Gastroesophageal sphincter (tissue), 4 donors: Measurements from ENCODE around the gene GABRR2. TPM values are rescaled to one million over a fixed set of nuclear protein-coding genes. Genes with fewer than 3 reads are reported as not detected.

ENCODE experiments used
- ATAC-seq: fragments of 150-250 bp; one replicate; pipeline ENCODE4 v1.9.1; 2016; ENCODE audit warnings: mild to moderate bottlenecking, moderate library complexity
- H3K27ac ChIP-seq, 4 donors: fragments of 200-600 bp; sonication (generic) in 3 of 4; 1 replicate in 3 of 4; 2 replicates in 1 of 4; pipeline ENCODE4 v1.5.1; 2016 to 2019
- H3K27me3 ChIP-seq: fragments of 200-600 bp; sonication (generic); one replicate; pipeline ENCODE4 v1.5.1; 2019
- H3K36me3 ChIP-seq, 2 donors: fragments of 200-600 bp; sonication (generic); one replicate each; pipeline ENCODE4 v1.5.1; 2019; ENCODE audit warnings: control low read depth in 1 of 2
- H3K4me1 ChIP-seq, 3 donors: fragments of 200-600 bp; sonication (generic); 1 replicate in 2 of 3; 2 replicates in 1 of 3; pipeline ENCODE4 v1.5.1; 2016 to 2019; ENCODE audit warnings: control low read depth in 2 of 3
- H3K4me3 ChIP-seq, 2 donors: fragments of 200-600 bp; sonication (generic); one replicate each; pipeline ENCODE4 v1.5.1; 2019; ENCODE audit warnings: mild to moderate bottlenecking in 1 of 2, moderate library complexity in 1 of 2
- H3K9me3 ChIP-seq, 3 donors: fragments of 200-600 bp; sonication (generic); one replicate each; pipeline ENCODE4 v1.5.1; 2017 to 2019; ENCODE audit warnings: control low read depth in 2 of 3
- EP300 ChIP-seq: sonication (generic); formaldehyde crosslinking; IDR thresholded peaks from one replicate; pipeline ENCODE4 v1.6.1; 2017; ENCODE audit warnings: antibody characterized with exemption, mild to moderate bottlenecking
- POLR2A ChIP-seq, 2 donors: fragments of 450-650 bp; IDR thresholded peaks; one replicate each; pipeline ENCODE4 v1.6.1; 2017; ENCODE audit warnings: antibody characterized with exemption in 2 of 2, mild to moderate bottlenecking in 2 of 2, moderate library complexity in 1 of 2
- POLR2AphosphoS5 ChIP-seq: sonication (generic); formaldehyde crosslinking; IDR thresholded peaks from one replicate; pipeline ENCODE4 v1.6.1; 2017; ENCODE audit warnings: antibody characterized with exemption
- WGBS, 2 donors: methylation state at CpG; one replicate each; pipeline ENCODE4 v1.1.5; 2018; ENCODE audit warnings: low coverage in 1 of 2; 5-methylcytosine and 5-hydroxymethylcytosine counted together
- total RNA-seq, 4 donors: library from RNA; depleted of rRNA; stranded (reverse); fragments of >200 nt; gene quantifications; one replicate each; pipeline ENCODE4 v1.1.0, GENCODE V29; 2016
- TF ChIP-seq, protein P1 (sequence below), 4 experiments: fragments of 200-600 bp in 2 of 4; fragments of 450-650 bp in 2 of 4; sonication (generic) in 1 of 4; IDR thresholded peaks; one replicate each; pipeline ENCODE4 v1.5.1; 2017 to 2019; ENCODE audit warnings: antibody characterized with exemption in 4 of 4, mild to moderate bottlenecking in 2 of 4, moderate library complexity in 2 of 4

Gene GABRR2
- total RNA-seq, 4 donors from 2014 or later = 0.30 to 1.3 TPM; not detected in 2

DNA sequence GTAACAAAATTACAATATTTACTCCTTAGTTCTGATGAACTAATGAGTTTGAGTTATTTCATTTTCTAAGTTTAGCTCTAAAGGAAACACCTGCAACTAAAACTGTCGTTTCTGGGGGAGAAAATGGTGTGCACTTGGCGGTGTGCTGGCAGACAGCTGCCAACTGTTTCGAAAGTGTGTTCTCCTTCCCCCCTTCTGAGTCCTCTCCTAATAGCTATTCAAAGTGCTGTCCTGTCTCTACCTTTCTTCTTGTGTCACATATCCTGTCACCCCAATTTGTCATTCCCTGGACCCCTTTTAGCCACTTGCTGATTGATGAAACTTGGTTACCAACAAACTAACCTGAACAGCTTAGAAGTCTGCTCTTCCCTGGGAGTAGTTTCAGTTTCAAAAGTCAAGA is 42.3 kb upstream of the GABRR2 start:
- 50 to 53% methylated on average over 3 of the region's 3 CpGs for WGBS, 2 donors
- no peak for ATAC-seq
- no peaks in the 10 kb centered on the region for H3K36me3 ChIP-seq
- TF ChIP-seq EP300 (no peak), POLR2AphosphoS5 (no peak), POLR2A (IDR thresholded peaks at IDR 0.05) (no peak)
- TF ChIP-seq, protein P1, sequence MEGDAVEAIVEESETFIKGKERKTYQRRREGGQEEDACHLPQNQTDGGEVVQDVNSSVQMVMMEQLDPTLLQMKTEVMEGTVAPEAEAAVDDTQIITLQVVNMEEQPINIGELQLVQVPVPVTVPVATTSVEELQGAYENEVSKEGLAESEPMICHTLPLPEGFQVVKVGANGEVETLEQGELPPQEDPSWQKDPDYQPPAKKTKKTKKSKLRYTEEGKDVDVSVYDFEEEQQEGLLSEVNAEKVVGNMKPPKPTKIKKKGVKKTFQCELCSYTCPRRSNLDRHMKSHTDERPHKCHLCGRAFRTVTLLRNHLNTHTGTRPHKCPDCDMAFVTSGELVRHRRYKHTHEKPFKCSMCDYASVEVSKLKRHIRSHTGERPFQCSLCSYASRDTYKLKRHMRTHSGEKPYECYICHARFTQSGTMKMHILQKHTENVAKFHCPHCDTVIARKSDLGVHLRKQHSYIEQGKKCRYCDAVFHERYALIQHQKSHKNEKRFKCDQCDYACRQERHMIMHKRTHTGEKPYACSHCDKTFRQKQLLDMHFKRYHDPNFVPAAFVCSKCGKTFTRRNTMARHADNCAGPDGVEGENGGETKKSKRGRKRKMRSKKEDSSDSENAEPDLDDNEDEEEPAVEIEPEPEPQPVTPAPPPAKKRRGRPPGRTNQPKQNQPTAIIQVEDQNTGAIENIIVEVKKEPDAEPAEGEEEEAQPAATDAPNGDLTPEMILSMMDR (IDR thresholded peaks at IDR 0.05) = no peak
- no peaks in the 10 kb centered on the region for H3K27me3 ChIP-seq
- H3K27ac ChIP-seq = no peak overlapping the region
- no peaks in the 10 kb centered on the region for H3K9me3 ChIP-seq
- H3K4me1 ChIP-seq = peaks cover 0 to 7% (median 0%) of the 10 kb centered on the region in 3 donors
- no peak overlapping the region for H3K4me3 ChIP-seq

GRCh38 chr6:89356642-89357170 is 41.6 kb upstream of the GABRR2 start:
- Histone ChIP-seq H3K36me3 (no peaks in the 10 kb centered on the region), H3K27ac (no peak overlapping the region), H3K9me3 (no peaks in the 10 kb centered on the region), H3K4me1 (peaks cover 0 to 8% (median 0%) of the 10 kb centered on the region in 3 donors), H3K4me3 (no peak overlapping the region), H3K27me3 (no peaks in the 10 kb centered on the region)
- no peak for TF ChIP-seq POLR2AphosphoS5
- TF ChIP-seq POLR2A (IDR thresholded peaks at IDR 0.05) = no peak
- TF ChIP-seq EP300 = no peak
- TF ChIP-seq, protein P1 (IDR thresholded peaks at IDR 0.05) = no peak
- no peak for ATAC-seq
- WGBS, 2 donors = 50 to 57% methylated on average over 1 of the region's 1 CpG

DNA sequence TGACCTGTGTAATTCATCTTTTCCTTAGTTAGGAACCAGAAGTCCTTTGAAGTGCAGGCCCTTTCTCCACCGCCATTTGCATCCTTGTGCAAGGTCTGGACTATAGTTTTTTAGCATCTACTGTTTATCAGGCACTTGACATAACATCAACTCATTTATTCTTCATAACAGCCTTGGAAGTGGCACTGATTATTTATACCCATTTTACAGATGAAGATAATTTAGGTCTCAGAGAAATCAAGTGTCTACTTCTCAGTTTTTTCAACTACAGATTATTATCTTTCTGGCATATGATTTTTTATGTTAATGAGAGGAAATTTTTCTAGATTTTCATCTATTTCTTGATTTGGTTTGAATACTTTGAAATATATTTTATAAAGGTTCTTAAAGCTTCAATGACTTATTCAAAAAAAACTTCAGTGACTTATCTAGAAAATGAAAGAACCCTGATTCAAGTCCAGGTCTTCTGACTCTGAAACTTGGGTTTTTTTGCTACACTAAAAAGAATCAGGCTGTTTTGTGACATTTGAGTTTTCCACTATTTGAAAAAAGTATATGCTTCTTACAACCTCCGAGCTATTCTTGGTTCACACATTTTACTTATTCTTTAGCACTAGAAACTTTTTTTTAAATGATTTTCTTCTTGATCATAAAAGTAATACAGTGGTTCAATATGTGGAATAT is 40.6 kb upstream of the GABRR2 start:
- Histone ChIP-seq H3K4me3 (no peak overlapping the region), H3K27ac (no peak overlapping the region), H3K9me3 (no peaks in the 10 kb centered on the region), H3K36me3 (no peaks in the 10 kb centered on the region), H3K4me1 (peaks cover 0 to 18% (median 4%) of the 10 kb centered on the region in 3 donors), H3K27me3 (no peaks in the 10 kb centered on the region)
- no peak for TF ChIP-seq EP300
- TF ChIP-seq, protein P1 (IDR thresholded peaks at IDR 0.05) = no peak
- 91 to 100% methylated on average over 2 of the region's 2 CpGs for WGBS, 2 donors
- ATAC-seq = no peak

- 78% methylated on average over 1 of the region's 2 CpGs; no CpG with 5 or more reads in 1 of the 2 donors for WGBS, 2 donors
- no peaks in the 10 kb centered on the region for H3K9me3 ChIP-seq
These were observed 38.7 kb upstream of the GABRR2 start for GRCh38 chr6:89353702-89354392.

More at GRCh38 chr6:89353702-89354392, 38.7 kb upstream of the GABRR2 start:
- TF ChIP-seq EP300 = no peak
- TF ChIP-seq, protein P1 (IDR thresholded peaks at IDR 0.05) = no peak
- TF ChIP-seq POLR2A (IDR thresholded peaks at IDR 0.05) = no peak
- H3K4me1 ChIP-seq = peaks cover 0 to 36% (median 6%) of the 10 kb centered on the region in 3 donors
- H3K27ac ChIP-seq = peak overlapping the region in 1 of 4 donors; percentile 99
- no peaks in the 10 kb centered on the region for H3K27me3 ChIP-seq
- peak overlapping the region in 1 of 2 donors; percentile 92 for H3K4me3 ChIP-seq
- no peak for ATAC-seq
- H3K36me3 ChIP-seq = no peaks in the 10 kb centered on the region
